ENCODE data around the gene GPN3.
"Not testable (repeated sequence)": the region's sequence is repeated elsewhere in the genome, so short reads cannot be mapped to it uniquely, and the experiment has no call there.

GPN3 gene

GRCh38 chr12:110436231-110436630, 31.8 kb downstream of the GPN3 start:
- DNase-seq, result no peak

GRCh38 chr12:110431957-110432587, 36.0 kb downstream of the GPN3 start:
- DNase-seq, result no peak

- DNase-seq, result not testable (repeated sequence)
Measured at GRCh38 chr12:110429676-110430075, 38.4 kb downstream of the GPN3 start.

- no peak for DNase-seq
Measured at GRCh38 chr12:110426406-110426805, 41.7 kb downstream of the GPN3 start.

GRCh38 chr12:110424237-110424636, 43.8 kb downstream of the GPN3 start:
- no peak for DNase-seq

GRCh38 chr12:110421701-110422100, 46.4 kb downstream of the GPN3 start:
- DNase-seq, result no peak

GRCh38 chr12:110421159-110421661, 46.8 kb downstream of the GPN3 start:
- no peak for DNase-seq

GRCh38 chr12:110420644-110421043, 47.4 kb downstream of the GPN3 start:
- not testable (repeated sequence) for DNase-seq

- not testable (repeated sequence) for DNase-seq
Measured at GRCh38 chr12:110417113-110417512, 50.9 kb downstream of the GPN3 start.

- DNase-seq, result not testable (repeated sequence)
Measured at GRCh38 chr12:110410086-110410485, 58.0 kb downstream of the GPN3 start.

- DNase-seq, result not testable (repeated sequence)
Measured at GRCh38 chr12:110405126-110405662, 62.9 kb downstream of the GPN3 start.

- DNase-seq, result peak; percentile 46
Measured at GRCh38 chr12:110403976-110404682, 63.9 kb downstream of the GPN3 start.

- peak; percentile 92 for DNase-seq
Measured at GRCh38 chr12:110403146-110403975, 64.7 kb downstream of the GPN3 start, which contains the start of gene ANAPC7. Gene ANAPC7, minus strand, starts transcription at chr12:110403708. Its CDS starts 81 bp downstream, at chr12:110403627.

Measured in DMS79 (cell line).